Measurements from ENCODE around the gene FAM171A2. TPM values are rescaled to one million over a fixed set of nuclear protein-coding genes. Genes with fewer than 3 reads are reported as not detected.
"Not testable (repeated sequence)": the region's sequence is repeated elsewhere in the genome, so short reads cannot be mapped to it uniquely, and the experiment has no call there.

Gene FAM171A2
- total RNA-seq, 4 donors from 2014 or later = 1.0 to 8.1 (median 5.2) TPM

DNA sequence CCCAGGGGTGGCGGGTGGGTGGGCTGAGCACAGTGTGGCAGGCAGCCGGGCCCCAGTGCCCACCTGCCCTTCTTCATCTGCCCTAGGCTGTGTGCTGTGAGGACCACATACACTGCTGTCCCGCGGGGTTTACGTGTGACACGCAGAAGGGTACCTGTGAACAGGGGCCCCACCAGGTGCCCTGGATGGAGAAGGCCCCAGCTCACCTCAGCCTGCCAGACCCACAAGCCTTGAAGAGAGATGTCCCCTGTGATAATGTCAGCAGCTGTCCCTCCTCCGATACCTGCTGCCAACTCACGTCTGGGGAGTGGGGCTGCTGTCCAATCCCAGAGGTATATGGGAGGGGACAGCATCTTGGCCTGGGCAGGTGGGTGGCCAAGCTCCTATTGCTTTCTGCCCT, 12.2 kb downstream of the FAM171A2 start:
- peaks cover 0 to 9% (median 3%) of the 10 kb centered on the region in 4 donors for H3K4me1 ChIP-seq
- H3K4me3 ChIP-seq = no peak overlapping the region
- H3K27ac ChIP-seq = no peak overlapping the region
- H3K27me3 ChIP-seq = no peaks in the 10 kb centered on the region
- H3K9me3 ChIP-seq = no peaks in the 10 kb centered on the region
- DNase-seq (ENCODE audit: low spot score in 2 of 2) = no peak
- H3K36me3 ChIP-seq = peaks cover 0 to 53% (median 4%) of the 10 kb centered on the region in 3 donors
- TF ChIP-seq EP300 (IDR thresholded peaks at IDR 0.05) = no peak
- TF ChIP-seq POLR2A (IDR thresholded peaks at IDR 0.05) = no peak
- TF ChIP-seq, protein P1, sequence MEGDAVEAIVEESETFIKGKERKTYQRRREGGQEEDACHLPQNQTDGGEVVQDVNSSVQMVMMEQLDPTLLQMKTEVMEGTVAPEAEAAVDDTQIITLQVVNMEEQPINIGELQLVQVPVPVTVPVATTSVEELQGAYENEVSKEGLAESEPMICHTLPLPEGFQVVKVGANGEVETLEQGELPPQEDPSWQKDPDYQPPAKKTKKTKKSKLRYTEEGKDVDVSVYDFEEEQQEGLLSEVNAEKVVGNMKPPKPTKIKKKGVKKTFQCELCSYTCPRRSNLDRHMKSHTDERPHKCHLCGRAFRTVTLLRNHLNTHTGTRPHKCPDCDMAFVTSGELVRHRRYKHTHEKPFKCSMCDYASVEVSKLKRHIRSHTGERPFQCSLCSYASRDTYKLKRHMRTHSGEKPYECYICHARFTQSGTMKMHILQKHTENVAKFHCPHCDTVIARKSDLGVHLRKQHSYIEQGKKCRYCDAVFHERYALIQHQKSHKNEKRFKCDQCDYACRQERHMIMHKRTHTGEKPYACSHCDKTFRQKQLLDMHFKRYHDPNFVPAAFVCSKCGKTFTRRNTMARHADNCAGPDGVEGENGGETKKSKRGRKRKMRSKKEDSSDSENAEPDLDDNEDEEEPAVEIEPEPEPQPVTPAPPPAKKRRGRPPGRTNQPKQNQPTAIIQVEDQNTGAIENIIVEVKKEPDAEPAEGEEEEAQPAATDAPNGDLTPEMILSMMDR (IDR thresholded peaks at IDR 0.05) = no peak
- 91 to 92% methylated on average over 5 to 8 of the region's 8 CpGs for WGBS, 2 donors

DNA sequence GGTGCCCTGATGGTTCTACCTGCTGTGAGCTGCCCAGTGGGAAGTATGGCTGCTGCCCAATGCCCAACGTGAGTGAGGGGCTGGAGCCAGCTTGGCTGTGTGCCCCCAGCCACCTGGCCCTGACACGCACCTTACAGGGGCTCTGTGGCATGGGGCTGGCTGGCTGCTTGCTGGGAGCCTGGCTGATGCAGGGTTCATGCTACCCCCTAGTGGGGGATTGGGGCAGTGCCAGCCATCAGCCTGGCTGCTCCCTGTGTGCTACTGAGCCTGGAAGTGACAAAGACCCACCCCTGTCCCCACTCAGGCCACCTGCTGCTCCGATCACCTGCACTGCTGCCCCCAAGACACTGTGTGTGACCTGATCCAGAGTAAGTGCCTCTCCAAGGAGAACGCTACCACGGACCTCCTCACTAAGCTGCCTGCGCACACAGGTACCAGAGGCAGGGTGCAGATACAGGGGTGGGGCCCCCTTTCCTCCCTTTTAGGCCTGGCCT, 12.9 kb downstream of the FAM171A2 start:
- WGBS, 2 donors = 66 to 78% methylated on average over 4 to 6 of the region's 6 CpGs
- Histone ChIP-seq H3K36me3 (peaks cover 0 to 53% (median 4%) of the 10 kb centered on the region in 3 donors), H3K27ac (no peak overlapping the region), H3K9me3 (no peaks in the 10 kb centered on the region), H3K27me3 (no peaks in the 10 kb centered on the region), H3K4me3 (no peak overlapping the region), H3K4me1 (peaks cover 0 to 16% (median 3%) of the 10 kb centered on the region in 4 donors)
- peak in 1 of 2 donors; percentile 52 for DNase-seq (ENCODE audit: low spot score in 2 of 2)
- no peak for TF ChIP-seq EP300 (IDR thresholded peaks at IDR 0.05)
- TF ChIP-seq POLR2A (IDR thresholded peaks at IDR 0.05) = no peak
- TF ChIP-seq, protein P1 (IDR thresholded peaks at IDR 0.05) = peak; percentile 66 to 76 (median 67)

DNA sequence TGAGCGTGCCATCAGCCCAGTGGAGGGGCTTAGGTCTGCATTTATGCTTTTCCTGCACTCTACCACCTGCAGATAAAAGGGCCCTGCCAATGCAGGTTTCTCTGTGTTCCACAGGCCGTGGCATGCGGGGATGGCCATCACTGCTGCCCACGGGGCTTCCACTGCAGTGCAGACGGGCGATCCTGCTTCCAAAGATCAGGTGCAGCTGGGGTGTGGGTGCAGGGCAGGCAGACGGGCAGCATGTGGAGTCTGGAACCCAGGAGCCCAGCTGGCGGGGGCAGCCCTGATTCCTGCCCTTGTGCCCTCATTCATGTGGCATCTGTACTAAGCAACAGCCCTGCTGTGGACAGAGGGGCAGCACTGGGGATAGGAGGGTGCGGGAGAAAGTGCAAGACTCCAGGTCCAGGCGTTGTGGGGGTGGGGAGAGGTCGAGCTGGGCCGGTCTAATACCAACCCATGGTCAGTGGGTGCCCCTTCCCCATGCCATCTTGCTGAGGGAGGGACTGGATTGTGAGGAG, 14.0 kb downstream of the FAM171A2 start:
- no peak for DNase-seq (ENCODE audit: low spot score in 2 of 2)
- TF ChIP-seq, protein P1 (IDR thresholded peaks at IDR 0.05) = no peak
- TF ChIP-seq POLR2A (IDR thresholded peaks at IDR 0.05) = no peak
- no peak for TF ChIP-seq EP300 (IDR thresholded peaks at IDR 0.05)
- 77 to 81% methylated on average over 7 to 9 of the region's 12 CpGs for WGBS, 2 donors
- no peak overlapping the region for H3K4me3 ChIP-seq
- H3K27me3 ChIP-seq = no peaks in the 10 kb centered on the region
- H3K36me3 ChIP-seq = peaks cover 0 to 53% (median 4%) of the 10 kb centered on the region in 3 donors
- peaks cover 0 to 19% (median 4%) of the 10 kb centered on the region in 4 donors for H3K4me1 ChIP-seq
- no peak overlapping the region for H3K27ac ChIP-seq
- no peaks in the 10 kb centered on the region for H3K9me3 ChIP-seq

DNA sequence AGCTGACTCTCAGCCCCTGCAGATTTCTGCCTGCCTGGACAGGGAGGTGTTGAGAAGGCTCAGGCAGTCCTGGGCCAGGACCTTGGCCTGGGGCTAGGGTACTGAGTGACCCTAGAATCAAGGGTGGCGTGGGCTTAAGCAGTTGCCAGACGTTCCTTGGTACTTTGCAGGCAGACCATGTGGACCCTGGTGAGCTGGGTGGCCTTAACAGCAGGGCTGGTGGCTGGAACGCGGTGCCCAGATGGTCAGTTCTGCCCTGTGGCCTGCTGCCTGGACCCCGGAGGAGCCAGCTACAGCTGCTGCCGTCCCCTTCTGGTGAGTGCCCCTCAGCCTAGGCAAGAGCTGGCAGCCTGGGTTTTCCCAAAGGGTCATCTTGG, 14.7 kb downstream of the FAM171A2 start:
- Histone ChIP-seq H3K36me3 (peaks cover 0 to 53% (median 4%) of the 10 kb centered on the region in 3 donors), H3K9me3 (no peaks in the 10 kb centered on the region), H3K4me1 (peaks cover 0 to 25% (median 6%) of the 10 kb centered on the region in 4 donors), H3K27ac (no peak overlapping the region), H3K4me3 (no peak overlapping the region), H3K27me3 (no peaks in the 10 kb centered on the region)
- 83 to 86% methylated on average over 2 to 5 of the region's 6 CpGs for WGBS, 2 donors
- TF ChIP-seq EP300 (IDR thresholded peaks at IDR 0.05) = no peak
- no peak for TF ChIP-seq POLR2A (IDR thresholded peaks at IDR 0.05)
- TF ChIP-seq, protein P1 (IDR thresholded peaks at IDR 0.05) = no peak
- DNase-seq (ENCODE audit: low spot score in 2 of 2) = no peak

DNA sequence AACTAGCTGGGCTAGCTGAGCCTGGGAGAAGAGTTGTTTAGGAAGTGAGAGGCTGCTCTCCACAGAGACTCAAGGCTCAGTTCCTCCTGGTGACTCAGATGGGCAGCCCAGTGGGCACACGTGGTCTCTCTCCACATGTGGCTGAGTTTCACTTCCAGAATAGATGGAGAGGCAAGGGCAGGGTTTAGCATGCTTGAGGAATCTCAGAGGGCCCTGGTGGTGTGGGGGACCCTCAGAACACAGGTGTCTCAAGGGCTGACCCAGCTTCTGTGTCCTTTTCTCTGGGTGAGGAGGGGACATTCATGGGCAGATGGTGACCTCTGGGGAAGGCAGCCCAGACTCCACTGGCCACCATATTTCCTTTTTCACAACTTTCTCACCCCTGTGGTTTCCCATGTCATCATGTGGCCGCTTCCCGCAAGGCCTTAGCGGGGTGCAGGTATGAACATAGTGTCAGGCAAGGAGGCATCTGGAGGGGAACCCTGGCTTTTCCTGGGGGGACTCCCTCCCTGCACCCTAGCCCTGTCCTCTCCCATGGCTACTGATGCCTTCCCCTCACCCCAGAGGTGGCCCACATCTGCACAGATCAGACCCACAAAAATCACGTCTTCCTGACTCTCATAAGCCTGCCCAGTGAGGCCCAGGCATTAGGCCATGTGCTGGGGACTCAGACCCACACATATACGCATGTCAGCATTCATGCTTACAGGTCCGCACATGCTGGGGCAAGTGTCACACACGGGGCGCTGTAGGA, 15.2 kb downstream of the FAM171A2 start:
- Histone ChIP-seq H3K4me3 (no peak overlapping the region), H3K9me3 (no peaks in the 10 kb centered on the region), H3K27ac (no peak overlapping the region), H3K36me3 (peaks cover 0 to 51% (median 4%) of the 10 kb centered on the region in 3 donors), H3K4me1 (peaks cover 0 to 25% (median 6%) of the 10 kb centered on the region in 4 donors), H3K27me3 (no peaks in the 10 kb centered on the region)
- peak in 1 of 2 donors; percentile 28 for DNase-seq (ENCODE audit: low spot score in 2 of 2)
- WGBS, 2 donors = 74 to 78% methylated on average over 9 of the region's 9 CpGs
- TF ChIP-seq POLR2A (IDR thresholded peaks at IDR 0.05) (no peak), EP300 (IDR thresholded peaks at IDR 0.05) (no peak)
- TF ChIP-seq, protein P1 (IDR thresholded peaks at IDR 0.05) = no peak

DNA sequence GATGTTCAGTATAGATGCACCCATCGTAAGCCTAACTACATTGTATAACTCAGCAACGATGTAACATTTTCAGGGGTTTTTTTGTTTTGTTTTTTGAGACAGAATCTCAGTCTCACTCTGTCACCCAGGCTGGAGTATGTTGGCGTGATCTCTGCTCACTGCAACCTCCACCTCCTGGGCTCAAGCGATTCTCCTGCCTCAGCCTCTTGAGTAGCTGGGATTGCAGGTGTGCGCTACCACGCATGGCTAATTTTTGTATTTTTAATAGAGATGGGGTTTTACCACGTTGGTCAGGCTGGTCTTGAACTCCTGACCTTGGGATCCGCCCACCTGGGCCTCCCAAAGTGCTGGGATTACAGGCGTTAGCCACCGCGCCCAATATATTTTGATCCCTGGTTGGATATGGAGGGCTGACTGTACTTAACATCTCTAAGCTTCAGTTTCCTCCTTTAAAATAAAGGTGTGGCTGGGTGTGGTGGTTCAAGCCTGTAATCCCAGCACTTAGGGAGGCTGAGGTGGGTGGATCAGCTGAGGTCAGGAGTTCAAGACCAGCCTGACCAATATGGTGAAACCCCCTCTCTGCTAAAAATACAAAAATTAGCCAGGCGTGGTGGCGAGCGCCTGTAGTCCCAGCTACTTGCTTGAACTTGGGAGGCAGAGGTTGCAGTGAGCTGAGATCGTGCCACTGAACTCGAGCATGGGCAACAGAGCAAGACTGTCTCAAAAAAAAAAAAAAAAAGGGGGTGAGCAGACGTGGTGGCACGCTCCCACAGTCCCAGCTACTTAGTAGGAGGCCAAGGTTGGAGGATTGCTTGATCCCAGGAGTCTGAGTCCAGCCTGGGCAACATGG, 16.2 kb downstream of the FAM171A2 start:
- not testable (repeated sequence) for DNase-seq (ENCODE audit: low spot score in 2 of 2); H3K9me3 ChIP-seq; H3K4me3 ChIP-seq; H3K27me3 ChIP-seq
- peak overlapping the region in 1 of 4 donors; percentile 8 for H3K27ac ChIP-seq
- 76 to 82% methylated on average over 18 of the region's 18 CpGs for WGBS, 2 donors
- H3K4me1 ChIP-seq = peaks cover 0 to 25% (median 6%) of the 10 kb centered on the region in 4 donors
- peaks cover 0 to 41% (median 4%) of the 10 kb centered on the region in 3 donors for H3K36me3 ChIP-seq

Measured in tibial nerve (tissue), 4 donors.